NOMO-1 treated with DMSO at 0.1 percent for 48 hours (cell line): ENCODE measurements around the gene EZH2.

ENCODE experiments used
- DNase-seq: peaks from one replicate; lab custom pipeline; 2025; ENCODE audit not compliant: unreplicated experiment; lab: John Stamatoyannopoulos, UW

The EZH2 gene

GRCh38 chr7:148856891-148857290 is 27.2 kb downstream of the EZH2 start:
- DNase-seq, result no peak

- no peak for DNase-seq
These were observed 27.6 kb downstream of the EZH2 start for GRCh38 chr7:148856578-148856881.

GRCh38 chr7:148854983-148855382 is 29.1 kb downstream of the EZH2 start:
- DNase-seq, result no peak

- no peak for DNase-seq
These were observed 31.8 kb downstream of the EZH2 start for GRCh38 chr7:148852272-148852671.

- no peak for DNase-seq
These were observed 33.5 kb downstream of the EZH2 start for GRCh38 chr7:148850564-148850963.

- DNase-seq, result no peak
These were observed 34.5 kb downstream of the EZH2 start for GRCh38 chr7:148849393-148850098.

- DNase-seq, result no peak
These were observed 36.0 kb downstream of the EZH2 start for GRCh38 chr7:148847815-148848734.

GRCh38 chr7:148838905-148839304 is 45.2 kb downstream of the EZH2 start:
- DNase-seq, result no peak

GRCh38 chr7:148835854-148836253 is 48.2 kb downstream of the EZH2 start:
- DNase-seq, result no peak

GRCh38 chr7:148834605-148835004 is 49.5 kb downstream of the EZH2 start:
- no peak for DNase-seq

GRCh38 chr7:148831782-148832181 is 52.3 kb downstream of the EZH2 start:
- DNase-seq, result no peak

- no peak for DNase-seq
These were observed 53.0 kb downstream of the EZH2 start for GRCh38 chr7:148830897-148831692.

GRCh38 chr7:148828965-148829364 is 55.1 kb downstream of the EZH2 start:
- no peak for DNase-seq

- no peak for DNase-seq
These were observed 58.8 kb downstream of the EZH2 start for GRCh38 chr7:148825338-148825737.

- DNase-seq, result no peak
These were observed 59.2 kb downstream of the EZH2 start for GRCh38 chr7:148824864-148825263.

- no peak for DNase-seq
These were observed 62.7 kb downstream of the EZH2 start for GRCh38 chr7:148821422-148821821.

- DNase-seq, result no peak
These were observed 64.3 kb downstream of the EZH2 start for GRCh38 chr7:148819697-148820360.

- DNase-seq, result no peak
These were observed 68.5 kb downstream of the EZH2 start for GRCh38 chr7:148815612-148816011.

GRCh38 chr7:148814922-148815559 is 69.0 kb downstream of the EZH2 start:
- no peak for DNase-seq

GRCh38 chr7:148813890-148814289 is 70.2 kb downstream of the EZH2 start:
- DNase-seq, result no peak

- DNase-seq, result no peak
These were observed 72.2 kb downstream of the EZH2 start for GRCh38 chr7:148811892-148812291.
